IPS DF 4.7 (cell line): ENCODE results near the gene RAB8A.
"Not testable (repeated sequence)": the region's sequence is repeated elsewhere in the genome, so short reads cannot be mapped to it uniquely, and the experiment has no call there.

Experiments
- DNase-seq: peaks from one replicate; pipeline ENCODE4 v3.0.0-alpha.2; 2013; ENCODE audit warnings: low spot score; ENCODE audit errors: extremely low read depth

Gene RAB8A

DNA sequence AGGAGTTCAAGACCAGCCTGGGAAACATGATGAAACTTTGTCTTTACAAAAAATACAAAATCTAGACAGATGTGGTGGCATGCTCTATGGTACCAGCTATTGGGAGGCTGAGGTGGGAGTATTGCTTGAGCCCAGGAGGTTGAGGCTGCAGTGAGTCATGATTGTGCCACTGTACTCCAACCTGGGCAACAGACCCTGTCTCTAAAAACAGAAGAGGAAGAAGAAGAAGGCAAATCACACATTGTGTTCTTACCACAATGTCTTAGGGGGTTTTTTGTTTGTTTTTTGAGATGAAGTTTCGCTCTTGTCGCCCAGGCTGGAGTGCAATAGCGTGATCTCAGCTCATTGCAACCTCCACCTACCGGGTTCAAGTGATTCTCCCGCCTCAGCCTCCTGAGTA lies 67.2 kb downstream of the RAB8A start:
- DNase-seq = not testable (repeated sequence)

DNA sequence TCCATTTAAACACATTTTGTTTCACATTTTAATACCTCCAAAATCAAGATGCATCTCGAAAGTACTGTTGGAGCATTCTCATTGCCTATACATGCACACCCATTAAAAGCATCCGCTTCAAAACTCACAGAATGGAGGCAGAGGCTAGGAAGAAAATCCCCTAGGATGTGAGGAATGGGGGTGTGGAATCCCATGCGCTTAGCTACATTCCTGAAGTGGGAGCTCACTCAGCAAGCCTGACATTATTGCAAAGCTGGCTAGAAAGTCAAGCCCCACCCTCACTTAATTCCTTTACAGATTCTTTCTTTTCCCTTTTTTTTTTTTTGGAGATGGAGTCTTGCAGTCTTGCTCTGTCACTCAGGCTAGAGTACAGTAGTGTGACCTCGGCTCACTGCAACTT lies 68.9 kb downstream of the RAB8A start:
- DNase-seq = no peak
